K562 (cell line): ENCODE measurements around the gene EGR1. TPM values are rescaled to one million over a fixed set of nuclear protein-coding genes. Genes with fewer than 3 reads are reported as not detected.

Experiments used
- ARID3A ChIP-seq: IDR thresholded peaks from 2 replicates; pipeline ENCODE4 v1.6.1; 2012; ENCODE audit warnings: low read depth, low read length, improper control_type of control experiment, borderline replicate concordance
- CREB1 ChIP-seq, 2 experiments: sonication (generic) in 1 of 2; formaldehyde crosslinking in 1 of 2; IDR thresholded peaks; 2 replicates each; pipeline versions ENCODE4 v1.6.1 to v1.8.0; 2012 to 2022; ENCODE audit warnings: inconsistent platforms in 1 of 2, mild to moderate bottlenecking in 1 of 2, missing genetic modification reagents in 1 of 2, moderate library complexity in 1 of 2
- CSDE1 ChIP-seq, 2 experiments: fragments of 450-650 bp; IDR thresholded peaks; 2 replicates each; pipeline ENCODE4 v1.6.1; 2016; ENCODE audit warnings: mild to moderate bottlenecking in 1 of 2
- DACH1 ChIP-seq: fragments of 450-650 bp; IDR thresholded peaks from 2 replicates; pipeline ENCODE4 v1.6.1; 2018; ENCODE audit not compliant: partially characterized antibody
- KAT8 ChIP-seq: fragments of 450-650 bp; IDR thresholded peaks from 2 replicates; pipeline ENCODE4 v1.6.1; 2016; ENCODE audit warnings: low read depth, mild to moderate bottlenecking
- MAZ ChIP-seq, 2 experiments: fragments of 450-650 bp in 1 of 2; sonication (generic) in 1 of 2; formaldehyde crosslinking; IDR thresholded peaks in 1 of 2; conservative IDR thresholded peaks in 1 of 2; 2 replicates each; pipeline versions ENCODE4 v1.4.0 to v1.5.0; 2020; ENCODE audit warnings: mild to moderate bottlenecking in 1 of 2, missing genetic modification reagents in 1 of 2
- MCM2 ChIP-seq: fragments of 450-650 bp; IDR thresholded peaks from 2 replicates; pipeline ENCODE4 v1.6.1; 2017; ENCODE audit warnings: low read depth, mild to moderate bottlenecking
- NFE2 ChIP-seq: IDR thresholded peaks from 2 replicates; pipeline ENCODE4 v1.6.1; 2014; ENCODE audit warnings: antibody characterized with exemption, low read depth
- NFRKB ChIP-seq: fragments of 450-650 bp; IDR thresholded peaks from 2 replicates; pipeline ENCODE4 v1.6.1; 2016; ENCODE audit warnings: low read depth
- POU5F1 ChIP-seq: fragments of 150-350 bp; IDR thresholded peaks from 2 replicates; pipeline ENCODE4 v1.6.1; 2014; ENCODE audit warnings: borderline replicate concordance, low read length, low read depth, mild to moderate bottlenecking; ENCODE audit not compliant: partially characterized antibody
- PRPF4 ChIP-seq: fragments of 200-400 bp; formaldehyde crosslinking; IDR thresholded peaks from one replicate; pipeline ENCODE4 v1.6.1; 2017; ENCODE audit warnings: low read length, low read depth, mild to moderate bottlenecking; ENCODE audit not compliant: insufficient read depth, poor library complexity, severe bottlenecking
- SFPQ ChIP-seq: fragments of 200-400 bp; formaldehyde crosslinking; IDR thresholded peaks from 2 replicates; pipeline ENCODE4 v1.6.1; 2017; ENCODE audit warnings: mild to moderate bottlenecking, low read depth, low read length, moderate library complexity
- SIN3A ChIP-seq, 2 experiments: fragments of 150-350 bp in 1 of 2; IDR thresholded peaks; 2 replicates each; pipeline ENCODE4 v1.6.1; 2011 to 2016; ENCODE audit warnings: borderline replicate concordance in 2 of 2, low read depth in 2 of 2, low read length in 2 of 2, mild to moderate bottlenecking in 2 of 2, moderate library complexity in 2 of 2; ENCODE audit not compliant: control insufficient read depth in 1 of 2
- SMAD4 ChIP-seq: fragments of 250-450 bp; sonication (Bioruptor Pico); conservative IDR thresholded peaks from 2 replicates; pipeline ENCODE4 v1.8.0; 2021; ENCODE audit warnings: inconsistent platforms, mild to moderate bottlenecking, moderate library complexity
- STAT5A ChIP-seq: IDR thresholded peaks from 2 replicates; pipeline ENCODE4 v1.6.1; 2012; ENCODE audit warnings: low read length, inconsistent platforms, borderline replicate concordance
- TBL1XR1 ChIP-seq, 2 experiments: IDR thresholded peaks; 2 replicates each; pipeline ENCODE4 v1.6.1; 2012; ENCODE audit warnings: improper control_type of control experiment in 2 of 2, low read length in 2 of 2, mild to moderate bottlenecking in 1 of 2
- ZFP30 ChIP-seq: fragments of 250-450 bp; sonication (Bioruptor Pico); IDR thresholded peaks from 2 replicates; pipeline ENCODE4 v1.8.0; 2022; ENCODE audit warnings: moderate library complexity, mild to moderate bottlenecking, inconsistent platforms, borderline replicate concordance
- ZNF174 ChIP-seq: fragments of 250-450 bp; sonication (Bioruptor Pico); IDR thresholded peaks from 2 replicates; pipeline ENCODE4 v1.4.0; 2020; ENCODE audit warnings: mild to moderate bottlenecking
- ZNF707 ChIP-seq: fragments of 250-450 bp; sonication (Bioruptor Pico); conservative IDR thresholded peaks from 2 replicates; pipeline ENCODE4 v1.8.0; 2022; ENCODE audit warnings: inconsistent platforms, mild to moderate bottlenecking, moderate library complexity
- polyA plus RNA-seq, 8 experiments: library from polyadenylated mRNA; depleted of rRNA in 4 of 8; stranded (reverse) in 5 of 8; unstranded in 3 of 8; fragments of >200 nt; fragmentation: Nextera tagmentation in 2 of 8; fragmentation: Illumina TruSeq in 1 of 8; extraction: Ambion mirVana in 2 of 8; extraction: Trizol in 1 of 8; gene quantifications; 2 replicates each; pipeline versions ENCODE4 v1.2.1 to v1.2.3, GENCODE V29; 2011 to 2014; ENCODE audit warnings: inconsistent platforms in 1 of 8, missing spikeins in 1 of 8
- total RNA-seq, 7 experiments: library from RNA; depleted of rRNA in 6 of 7; stranded (reverse); fragments of >200 nt in 6 of 7; fragmentation: Illumina TruSeq in 2 of 7; extraction: Trizol in 2 of 7; gene quantifications; 2 replicates each; pipeline versions ENCODE4 v1.2.1 to v1.2.3, GENCODE V29; 2011 to 2021; ENCODE audit warnings: low replicate concordance in 1 of 7
- TF ChIP-seq, protein P1 (sequence below): fragments of 250-450 bp; sonication (Bioruptor Pico); IDR thresholded peaks from 2 replicates; pipeline ENCODE4 v1.8.0; 2022; ENCODE audit warnings: inconsistent platforms
- TF ChIP-seq, protein P2 (sequence below): fragments of 250-450 bp; sonication (Bioruptor Pico); IDR thresholded peaks from 2 replicates; pipeline ENCODE4 v1.8.0; 2022; ENCODE audit warnings: moderate library complexity, mild to moderate bottlenecking, inconsistent platforms

Gene EGR1
- total and polyA plus RNA-seq, 9 of the 15 experiments (the other 6 are each of a cell fraction or from before 2014, with no cell fraction given): 1.3 to 132 (median 21.5) TPM

- TF ChIP-seq CREB1 (IDR thresholded peaks at IDR 0.05) (no peak; the same call in 1 of the 2 replicates), CREB1 (CRISPR knock-in tag; IDR thresholded peaks at IDR 0.05) (no peak; the same call in 1 of the 2 replicates), POU5F1 (no peak), KAT8 (no peak), MAZ (CRISPR knock-in tag; conservative IDR thresholded peaks at IDR 0.05 in 1 of 2, IDR thresholded peaks at IDR 0.05 in 1 of 2) (no peak), PRPF4 (no peak), NFE2 (no peak), ZFP30 (no peak), SMAD4 (CRISPR knock-in tag) (no peak), ZNF707 (CRISPR knock-in tag) (no peak), NFRKB (no peak), DACH1 (no peak), TBL1XR1 (IDR thresholded peaks at IDR 0.05; ENCODE audit: low read length in 2 of 2) (0 out of 4 replicates have a peak, but pooled peaks of 1 of the 2 experiments have one; percentile 4), ZNF174 (CRISPR knock-in tag) (no peak), CSDE1 (IDR thresholded peaks at IDR 0.05) (no peak), MCM2 (no peak), STAT5A (no peak), SIN3A (IDR thresholded peaks at IDR 0.05; ENCODE audit: borderline replicate concordance in 2 of 2, control insufficient read depth in 1 of 2, low read depth in 2 of 2, low read length in 2 of 2) (0 out of 4 replicates have a peak, but pooled peaks have one; percentile 13 to 42), ARID3A (no peak), SFPQ (peak; percentile 84)
- TF ChIP-seq, protein P1, sequence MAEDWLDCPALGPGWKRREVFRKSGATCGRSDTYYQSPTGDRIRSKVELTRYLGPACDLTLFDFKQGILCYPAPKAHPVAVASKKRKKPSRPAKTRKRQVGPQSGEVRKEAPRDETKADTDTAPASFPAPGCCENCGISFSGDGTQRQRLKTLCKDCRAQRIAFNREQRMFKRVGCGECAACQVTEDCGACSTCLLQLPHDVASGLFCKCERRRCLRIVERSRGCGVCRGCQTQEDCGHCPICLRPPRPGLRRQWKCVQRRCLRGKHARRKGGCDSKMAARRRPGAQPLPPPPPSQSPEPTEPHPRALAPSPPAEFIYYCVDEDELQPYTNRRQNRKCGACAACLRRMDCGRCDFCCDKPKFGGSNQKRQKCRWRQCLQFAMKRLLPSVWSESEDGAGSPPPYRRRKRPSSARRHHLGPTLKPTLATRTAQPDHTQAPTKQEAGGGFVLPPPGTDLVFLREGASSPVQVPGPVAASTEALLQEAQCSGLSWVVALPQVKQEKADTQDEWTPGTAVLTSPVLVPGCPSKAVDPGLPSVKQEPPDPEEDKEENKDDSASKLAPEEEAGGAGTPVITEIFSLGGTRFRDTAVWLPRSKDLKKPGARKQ: no peak
- TF ChIP-seq, protein P2, sequence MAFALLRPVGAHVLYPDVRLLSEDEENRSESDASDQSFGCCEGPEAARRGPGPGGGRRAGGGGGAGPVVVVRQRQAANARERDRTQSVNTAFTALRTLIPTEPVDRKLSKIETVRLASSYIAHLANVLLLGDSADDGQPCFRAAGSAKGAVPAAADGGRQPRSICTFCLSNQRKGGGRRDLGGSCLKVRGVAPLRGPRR (CRISPR knock-in tag): no peak
Measured at GRCh38 chr5:138470322-138471051, 5.2 kb downstream of the EGR1 start (continued).
